ENCODE results near the gene PRKG1.
"Not testable (repeated sequence)": the region's sequence is repeated elsewhere in the genome, so short reads cannot be mapped to it uniquely, and the experiment has no call there.

Gene PRKG1

GRCh38 chr10:51119441-51119840 lies 45.2 kb downstream of the PRKG1 start:
- DNase-seq: no peak

- DNase-seq: no peak
Measured at GRCh38 chr10:51121861-51122260, 47.6 kb downstream of the PRKG1 start.

GRCh38 chr10:51124852-51125251 lies 50.6 kb downstream of the PRKG1 start:
- no peak for DNase-seq

DNA sequence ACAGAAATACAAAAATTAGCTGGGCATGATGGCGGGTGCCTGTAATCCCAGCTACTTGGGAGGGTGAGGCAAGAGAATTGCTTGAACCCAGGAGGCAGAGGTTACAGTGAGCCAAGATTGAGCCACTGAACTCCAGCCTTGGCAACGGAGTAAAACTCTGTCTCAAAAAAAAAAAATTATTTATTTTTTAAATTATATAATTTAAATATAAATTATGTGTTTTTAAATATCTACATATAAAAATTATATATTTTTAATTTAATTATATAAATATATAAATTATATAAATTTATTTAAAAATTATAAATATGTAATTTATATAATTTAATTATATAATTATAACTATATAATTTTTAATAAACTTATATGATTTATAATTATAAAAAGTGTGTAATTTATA lies 51.2 kb downstream of the PRKG1 start:
- DNase-seq: no peak

GRCh38 chr10:51129946-51130544 lies 55.8 kb downstream of the PRKG1 start:
- no peak for DNase-seq

DNA sequence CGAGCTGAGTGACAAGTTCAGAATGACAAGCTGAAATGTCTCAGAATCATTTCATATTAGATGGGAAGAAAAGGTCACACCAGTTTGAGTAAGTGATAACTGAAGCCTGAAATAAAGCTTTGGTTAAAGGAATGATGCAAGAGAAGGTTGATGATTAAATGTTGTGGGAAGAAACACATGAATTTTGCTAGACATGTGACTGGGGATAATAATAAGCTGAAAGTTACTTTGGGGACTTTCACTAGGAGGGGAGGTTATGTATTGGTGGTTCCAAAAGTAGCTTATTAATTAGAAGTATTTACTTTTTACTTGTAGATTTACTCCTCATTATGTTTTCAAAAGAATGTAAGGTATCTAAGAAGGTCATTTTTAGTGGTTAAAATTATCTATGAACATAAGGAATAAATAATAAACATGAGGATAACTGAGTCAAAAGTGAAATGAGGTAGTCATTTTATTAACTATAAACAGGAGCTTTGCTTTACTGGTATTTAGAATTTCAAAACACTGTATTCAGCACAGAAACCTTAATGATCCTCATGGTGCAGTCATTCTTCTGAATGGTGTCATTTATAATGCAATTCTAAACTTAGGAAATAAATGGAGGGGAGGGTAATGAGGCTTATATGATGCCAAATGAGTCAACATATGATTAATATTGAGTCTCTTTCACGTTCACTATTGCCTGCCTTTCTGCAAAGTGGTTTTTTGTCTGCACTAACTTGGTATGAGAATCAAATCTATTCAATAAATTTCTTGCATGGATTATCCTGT lies 63.7 kb downstream of the PRKG1 start:
- DNase-seq: no peak

DNA sequence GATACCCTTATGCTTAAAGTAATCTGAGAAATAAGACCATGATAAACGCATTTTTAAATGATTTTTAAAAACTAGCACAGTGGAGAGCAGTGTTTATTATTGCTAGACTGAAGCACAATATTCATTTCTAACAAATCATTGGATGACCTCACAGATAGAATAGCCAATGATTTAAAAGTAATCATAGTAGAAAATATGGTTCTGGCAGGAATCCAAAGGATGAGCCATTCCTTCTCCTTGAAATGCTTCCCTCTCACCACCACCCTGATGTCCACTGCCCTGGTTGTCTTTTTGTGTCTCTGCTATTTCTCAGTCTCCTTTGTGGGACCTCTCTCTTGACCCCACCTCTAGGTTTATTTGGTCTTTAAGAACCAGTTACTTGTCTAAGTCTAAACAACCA lies 64.9 kb downstream of the PRKG1 start:
- no peak for DNase-seq

- DNase-seq: no peak
Measured at GRCh38 chr10:51141010-51141409, 66.7 kb downstream of the PRKG1 start.

GRCh38 chr10:51144161-51144781 lies 70.0 kb downstream of the PRKG1 start:
- no peak for DNase-seq

GRCh38 chr10:51145375-51145774 lies 71.1 kb downstream of the PRKG1 start:
- no peak for DNase-seq

DNA sequence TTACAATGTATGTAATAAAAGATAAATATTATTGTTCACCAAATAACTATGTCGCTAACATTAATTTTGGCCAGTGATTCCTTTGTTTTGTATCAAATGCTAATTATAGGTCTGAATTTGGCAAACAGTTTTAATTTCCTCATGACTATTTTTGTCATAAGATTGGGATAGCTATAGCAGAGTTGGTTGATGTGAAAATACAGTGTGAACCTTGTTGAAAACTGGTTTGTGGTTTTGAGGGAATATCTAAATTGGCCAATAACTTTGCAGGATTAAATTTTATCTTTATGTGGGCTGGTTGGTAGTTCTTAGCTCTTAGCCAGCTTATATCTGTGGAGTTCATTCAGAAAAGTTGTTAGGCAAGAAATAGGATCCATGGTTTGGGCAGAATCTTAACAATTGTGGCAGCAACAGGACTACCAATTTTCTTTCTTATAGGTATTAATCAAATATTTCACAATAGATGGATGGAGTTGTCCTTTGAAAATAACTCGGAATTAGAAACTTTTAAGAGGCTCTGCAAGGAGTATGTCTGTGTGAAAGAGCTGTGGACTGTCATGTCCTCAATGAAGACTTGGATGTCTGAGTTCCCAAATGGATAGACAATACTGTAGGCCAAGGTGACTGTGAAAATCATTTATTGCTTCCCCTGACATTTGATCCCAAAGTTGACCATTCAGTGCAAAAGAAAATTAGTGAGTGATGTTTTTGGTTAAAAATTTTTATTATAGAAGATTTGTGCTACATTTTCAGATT lies 73.5 kb downstream of the PRKG1 start:
- DNase-seq: no peak

- no peak for DNase-seq
Measured at GRCh38 chr10:51156926-51157325, 82.6 kb downstream of the PRKG1 start.

DNA sequence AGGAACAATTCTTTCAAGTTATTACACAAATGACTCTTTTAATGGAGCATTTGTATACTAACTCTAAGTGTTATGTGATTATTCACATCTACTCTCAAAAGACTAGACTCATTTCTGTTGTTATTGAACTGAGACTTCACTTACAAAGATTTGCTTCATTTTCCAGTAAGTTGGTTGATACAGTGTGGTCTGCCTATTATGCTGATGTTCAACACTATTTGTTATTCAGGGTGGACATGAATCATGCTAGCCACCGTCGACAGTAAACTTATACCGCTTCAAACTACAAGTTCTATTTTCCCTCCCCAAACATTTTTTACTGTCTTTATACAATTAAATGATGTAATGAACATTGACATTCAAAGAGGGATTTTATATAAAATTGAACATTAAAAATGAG lies 84.5 kb downstream of the PRKG1 start:
- no peak for DNase-seq

GRCh38 chr10:51159841-51160240 lies 85.6 kb downstream of the PRKG1 start:
- DNase-seq: no peak

- peak; percentile 20 for DNase-seq
Measured at GRCh38 chr10:51162002-51162401, 87.7 kb downstream of the PRKG1 start.

- not testable (repeated sequence) for DNase-seq
Measured at GRCh38 chr10:51163380-51164049, 89.2 kb downstream of the PRKG1 start.

DNA sequence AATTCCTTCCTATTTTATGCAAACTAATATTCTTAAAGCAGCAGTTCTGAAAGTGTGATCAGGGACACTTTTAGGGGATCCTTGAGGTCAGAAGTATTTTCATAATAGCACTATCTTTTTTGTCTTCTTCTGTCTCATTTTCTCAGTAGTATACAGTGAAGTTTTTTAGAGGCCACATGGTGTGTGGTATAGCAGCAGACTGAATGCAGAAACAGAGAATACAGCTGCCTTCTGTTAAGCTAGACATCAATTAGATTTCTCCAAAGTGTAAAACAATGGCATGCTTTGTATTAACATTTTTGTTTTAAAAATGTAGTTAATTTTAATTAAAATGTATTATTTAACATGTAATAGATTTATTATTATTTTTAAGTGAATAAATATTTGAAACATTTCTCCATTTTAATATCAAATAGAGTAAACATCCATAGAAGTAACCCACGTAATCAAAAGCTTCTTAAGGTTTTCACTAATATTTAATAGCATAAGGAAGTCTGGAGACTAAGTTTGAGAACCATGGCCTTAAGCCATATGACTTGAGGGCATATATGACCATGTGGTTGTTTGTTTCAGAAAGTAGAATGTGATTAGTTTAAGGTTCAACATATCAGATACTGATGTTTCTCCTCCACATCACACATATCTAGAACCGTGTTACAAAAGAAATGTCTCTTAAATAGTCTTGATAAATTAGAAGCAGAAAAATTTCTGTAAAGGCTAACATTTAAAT lies 94.0 kb downstream of the PRKG1 start:
- DNase-seq: no peak

GRCh38 chr10:51169111-51169510 lies 94.8 kb downstream of the PRKG1 start:
- no peak for DNase-seq

DNA sequence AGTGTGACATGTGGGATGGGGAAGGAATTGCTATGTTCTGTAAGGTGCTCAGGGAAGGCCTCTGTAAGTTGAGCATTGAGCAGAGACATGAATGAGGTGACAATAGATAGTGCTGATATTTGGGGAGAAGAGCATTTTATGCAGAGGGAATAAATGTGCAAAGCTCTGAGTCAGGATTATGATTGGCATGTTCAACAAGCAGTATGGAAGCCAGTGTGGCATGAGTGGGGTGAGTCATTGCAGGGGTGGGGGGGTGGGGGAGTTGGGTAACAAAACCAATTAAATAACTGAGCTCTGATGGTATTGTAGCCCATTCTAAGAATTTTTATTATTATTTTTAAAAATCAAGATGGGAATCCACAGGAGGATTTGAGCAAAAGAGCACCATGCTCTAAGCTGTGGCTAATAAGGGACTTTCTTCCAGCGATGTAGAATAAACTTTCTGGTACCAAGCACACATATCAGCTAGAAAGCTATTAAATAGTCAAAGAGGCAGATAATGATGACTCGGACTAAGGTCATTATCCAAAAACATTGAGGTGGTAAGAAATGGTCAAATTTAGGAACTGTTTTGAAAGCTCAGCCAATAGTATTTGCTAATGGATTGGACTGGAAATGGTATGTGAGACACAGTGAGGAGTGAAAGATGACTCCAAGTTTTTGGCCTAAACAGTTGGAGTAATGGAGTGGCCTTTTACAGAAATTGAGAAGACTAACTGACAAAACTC lies 96.4 kb downstream of the PRKG1 start:
- DNase-seq: no peak

- DNase-seq: no peak
Measured at GRCh38 chr10:51171946-51172345, 97.7 kb downstream of the PRKG1 start.

DNA sequence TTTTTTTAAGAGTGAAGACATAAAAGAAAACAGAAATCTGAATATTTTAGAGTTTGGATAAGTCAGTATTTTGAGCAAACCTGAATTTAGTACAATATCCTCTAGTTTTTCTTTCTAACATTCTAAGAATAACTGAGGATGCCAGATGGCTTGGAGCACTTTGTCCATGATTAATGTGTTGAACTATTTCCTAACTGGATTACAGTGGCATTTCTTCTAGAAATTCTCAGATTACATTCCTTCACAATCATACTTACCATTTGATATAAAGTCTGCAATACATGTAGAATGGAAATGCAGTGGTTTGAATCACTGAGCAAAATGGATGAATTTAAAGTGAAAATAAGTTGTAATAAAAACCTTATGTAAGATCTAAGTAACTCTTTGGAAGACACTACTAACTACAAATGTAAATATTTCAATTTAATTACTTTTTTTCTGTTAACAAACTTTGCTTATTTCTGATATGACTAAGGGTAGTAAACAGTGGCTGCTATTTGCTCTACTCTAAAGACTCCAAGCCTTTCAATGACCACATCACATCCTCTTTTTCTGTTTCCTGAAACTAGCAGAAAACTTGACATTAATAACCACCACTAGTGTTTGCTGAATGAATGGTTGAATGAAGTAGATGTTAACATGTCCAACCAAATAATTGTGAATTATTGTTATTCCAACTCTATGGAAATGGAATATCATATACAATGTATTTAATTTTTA lies 102.8 kb downstream of the PRKG1 start:
- DNase-seq: no peak
